C4-2B (cell line): ENCODE results near the gene SYCE1.

Experiments used
- ZFX ChIP-seq: fragments of 450-650 bp; IDR thresholded peaks from 2 replicates; pipeline ENCODE4 v1.6.1; 2017
- TF ChIP-seq, protein P1 (sequence below): fragments of 450-650 bp; conservative IDR thresholded peaks from 2 replicates; pipeline ENCODE4 v1.5.1; 2017; ENCODE audit warnings: mild to moderate bottlenecking

DNA sequence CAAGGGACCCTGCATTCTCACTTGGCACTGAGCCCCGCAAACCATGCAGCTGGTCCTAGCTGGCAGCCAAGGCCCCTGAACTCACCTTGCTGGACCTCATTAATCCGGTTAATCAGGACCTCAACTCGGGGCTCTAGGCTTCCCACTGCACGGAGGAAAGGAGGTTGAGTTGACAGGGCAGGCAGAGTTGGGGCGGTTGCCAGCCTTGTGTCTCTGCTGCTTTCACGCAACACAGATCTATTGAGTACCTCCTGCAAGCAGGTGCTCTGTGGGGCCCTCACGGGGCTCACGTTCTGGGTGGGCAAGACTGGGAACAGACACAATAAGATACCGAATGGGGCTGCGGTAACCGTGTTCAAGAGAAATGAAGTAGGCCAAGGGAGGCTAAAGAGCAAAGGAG, 6.2 kb downstream of the SYCE1 start:
- TF ChIP-seq, protein P1, sequence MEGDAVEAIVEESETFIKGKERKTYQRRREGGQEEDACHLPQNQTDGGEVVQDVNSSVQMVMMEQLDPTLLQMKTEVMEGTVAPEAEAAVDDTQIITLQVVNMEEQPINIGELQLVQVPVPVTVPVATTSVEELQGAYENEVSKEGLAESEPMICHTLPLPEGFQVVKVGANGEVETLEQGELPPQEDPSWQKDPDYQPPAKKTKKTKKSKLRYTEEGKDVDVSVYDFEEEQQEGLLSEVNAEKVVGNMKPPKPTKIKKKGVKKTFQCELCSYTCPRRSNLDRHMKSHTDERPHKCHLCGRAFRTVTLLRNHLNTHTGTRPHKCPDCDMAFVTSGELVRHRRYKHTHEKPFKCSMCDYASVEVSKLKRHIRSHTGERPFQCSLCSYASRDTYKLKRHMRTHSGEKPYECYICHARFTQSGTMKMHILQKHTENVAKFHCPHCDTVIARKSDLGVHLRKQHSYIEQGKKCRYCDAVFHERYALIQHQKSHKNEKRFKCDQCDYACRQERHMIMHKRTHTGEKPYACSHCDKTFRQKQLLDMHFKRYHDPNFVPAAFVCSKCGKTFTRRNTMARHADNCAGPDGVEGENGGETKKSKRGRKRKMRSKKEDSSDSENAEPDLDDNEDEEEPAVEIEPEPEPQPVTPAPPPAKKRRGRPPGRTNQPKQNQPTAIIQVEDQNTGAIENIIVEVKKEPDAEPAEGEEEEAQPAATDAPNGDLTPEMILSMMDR: no peak
- no peak for TF ChIP-seq ZFX
